ENCODE measurements around the gene LGALS3BP.

DNA sequence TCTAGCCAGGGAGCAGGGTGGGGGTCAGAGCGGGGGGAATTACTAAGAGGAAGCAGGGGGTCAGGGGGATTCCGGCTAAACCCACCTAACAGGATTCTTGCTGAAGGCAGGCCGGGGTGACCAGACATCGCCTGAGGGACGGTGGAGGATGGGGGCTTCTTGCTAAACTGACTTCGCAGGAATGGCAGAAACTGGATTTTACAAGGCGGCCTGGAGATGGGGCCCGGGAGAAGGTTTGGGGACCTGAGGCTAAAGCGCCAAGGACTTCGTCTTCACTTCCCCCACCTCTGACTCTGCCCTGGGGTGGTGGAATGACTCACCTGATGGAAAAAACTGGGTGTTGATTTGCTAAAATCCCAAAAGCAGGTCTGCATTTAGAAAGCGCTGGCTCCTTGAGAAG, 23.5 kb downstream of the LGALS3BP start:
- TF ChIP-seq CTCF (conservative IDR thresholded peaks at IDR 0.05; ENCODE audit: low read depth, low read length): no peak
- TF ChIP-seq BHLHE40 (IDR thresholded peaks at IDR 0.05; ENCODE audit: low read depth, low read length): no peak
